Keratinocyte (primary cell): ENCODE data around the gene TFF3.

Experiments
- EZH2 ChIP-seq: IDR thresholded peaks from one replicate; pipeline ENCODE4 v1.6.1; 2012; ENCODE audit warnings: inconsistent platforms, mild to moderate bottlenecking, low read length, moderate library complexity
- TF ChIP-seq, protein P1 (sequence below), 3 experiments: IDR thresholded peaks in 1 of 3; conservative IDR thresholded peaks in 1 of 3; optimal IDR thresholded peaks in 1 of 3; 2 replicates in 2 of 3; 3 replicates in 1 of 3; pipeline versions ENCODE3 to v1.5.1; 2011; ENCODE audit warnings: low read length in 3 of 3, mild to moderate bottlenecking in 3 of 3, moderate library complexity in 2 of 3, control low read depth in 1 of 3, inconsistent platforms in 1 of 3; ENCODE audit not compliant: insufficient read depth in 2 of 3; ENCODE audit errors: extremely low read depth in 1 of 3

DNA sequence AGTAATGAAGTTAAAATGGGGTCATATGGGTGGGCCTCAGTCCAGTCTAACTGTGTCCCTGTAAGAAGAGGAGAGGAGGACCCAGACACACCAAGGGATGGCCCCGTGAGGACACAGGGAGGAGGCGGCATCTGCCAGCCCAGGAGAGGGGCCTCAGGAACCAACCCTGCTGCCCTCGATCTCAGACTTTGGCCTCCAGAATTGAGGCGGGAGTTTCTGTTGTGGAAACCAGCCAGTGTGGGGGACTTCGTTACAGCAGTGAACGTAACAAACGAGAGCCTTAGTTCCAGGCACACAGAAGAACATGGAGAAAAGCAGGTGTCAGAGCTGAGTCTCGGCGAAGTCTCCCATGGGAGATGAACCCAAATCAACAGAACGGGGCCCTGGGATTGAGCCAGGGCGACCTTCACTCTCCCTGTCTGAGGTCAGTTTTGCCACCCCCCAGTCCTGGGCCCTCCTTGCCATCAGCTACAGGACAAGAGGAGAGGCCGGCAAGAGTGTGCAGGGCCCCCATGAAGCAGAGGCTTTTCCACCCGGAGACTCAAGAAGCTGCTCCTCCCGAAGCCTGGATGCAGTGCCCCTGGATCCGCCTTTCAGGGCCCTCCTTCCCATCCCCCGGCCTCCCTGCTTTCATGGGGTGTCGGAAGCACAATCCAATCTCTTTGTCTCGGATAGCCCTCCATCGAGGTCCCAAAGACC lies 36.6 kb downstream of the TFF3 start:
- TF ChIP-seq, protein P1, sequence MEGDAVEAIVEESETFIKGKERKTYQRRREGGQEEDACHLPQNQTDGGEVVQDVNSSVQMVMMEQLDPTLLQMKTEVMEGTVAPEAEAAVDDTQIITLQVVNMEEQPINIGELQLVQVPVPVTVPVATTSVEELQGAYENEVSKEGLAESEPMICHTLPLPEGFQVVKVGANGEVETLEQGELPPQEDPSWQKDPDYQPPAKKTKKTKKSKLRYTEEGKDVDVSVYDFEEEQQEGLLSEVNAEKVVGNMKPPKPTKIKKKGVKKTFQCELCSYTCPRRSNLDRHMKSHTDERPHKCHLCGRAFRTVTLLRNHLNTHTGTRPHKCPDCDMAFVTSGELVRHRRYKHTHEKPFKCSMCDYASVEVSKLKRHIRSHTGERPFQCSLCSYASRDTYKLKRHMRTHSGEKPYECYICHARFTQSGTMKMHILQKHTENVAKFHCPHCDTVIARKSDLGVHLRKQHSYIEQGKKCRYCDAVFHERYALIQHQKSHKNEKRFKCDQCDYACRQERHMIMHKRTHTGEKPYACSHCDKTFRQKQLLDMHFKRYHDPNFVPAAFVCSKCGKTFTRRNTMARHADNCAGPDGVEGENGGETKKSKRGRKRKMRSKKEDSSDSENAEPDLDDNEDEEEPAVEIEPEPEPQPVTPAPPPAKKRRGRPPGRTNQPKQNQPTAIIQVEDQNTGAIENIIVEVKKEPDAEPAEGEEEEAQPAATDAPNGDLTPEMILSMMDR (optimal IDR thresholded peaks at IDR 0.05 in 1 of 3, IDR thresholded peaks at IDR 0.05 in 1 of 3, conservative IDR thresholded peaks at IDR 0.05 in 1 of 3; ENCODE audit: extremely low read depth in 1 of 3, insufficient read depth in 2 of 3, low read length in 3 of 3) = no peak
- no peak for TF ChIP-seq EZH2
